HepG2 (cell line): ENCODE data around the gene USE1. TPM values are rescaled to one million over a fixed set of nuclear protein-coding genes. Genes with fewer than 3 reads are reported as not detected.

ENCODE experiments used
- GPN1 ChIP-seq: sonication (generic); formaldehyde crosslinking; IDR thresholded peaks from 2 replicates; pipeline ENCODE4 v1.5.1; 2020; ENCODE audit warnings: missing genetic modification reagents, borderline replicate concordance
- LCORL ChIP-seq, 2 experiments: fragments of 450-650 bp in 1 of 2; sonication (generic) in 1 of 2; formaldehyde crosslinking in 1 of 2; IDR thresholded peaks; 2 replicates each; pipeline versions ENCODE4 v1.5.0 to v1.6.1; 2017 to 2020; ENCODE audit warnings: antibody characterized with exemption in 1 of 2, missing genetic modification reagents in 1 of 2
- SATB2 ChIP-seq: sonication (generic); formaldehyde crosslinking; IDR thresholded peaks from 2 replicates; pipeline ENCODE4 v1.5.0; 2020; ENCODE audit warnings: missing genetic modification reagents
- TMF1 ChIP-seq: sonication (generic); formaldehyde crosslinking; IDR thresholded peaks from 2 replicates; pipeline ENCODE4 v1.8.1; 2022; ENCODE audit warnings: low read depth, missing genetic modification reagents
- ZNF10 ChIP-seq: sonication (generic); formaldehyde crosslinking; IDR thresholded peaks from 2 replicates; pipeline ENCODE4 v1.4.0; 2020; ENCODE audit warnings: mild to moderate bottlenecking, low read depth, missing genetic modification reagents, borderline replicate concordance
- ZNF18 ChIP-seq: sonication (generic); formaldehyde crosslinking; IDR thresholded peaks from 2 replicates; pipeline ENCODE4 v1.8.0; 2022; ENCODE audit warnings: mild to moderate bottlenecking, missing genetic modification reagents; ENCODE audit not compliant: insufficient replicate concordance
- ZNF589 ChIP-seq: sonication (generic); formaldehyde crosslinking; conservative IDR thresholded peaks from 2 replicates; pipeline ENCODE4 v1.8.0; 2022; ENCODE audit warnings: mild to moderate bottlenecking, moderate library complexity, missing genetic modification reagents
- ZNF607 ChIP-seq: sonication (generic); formaldehyde crosslinking; IDR thresholded peaks from 2 replicates; pipeline ENCODE4 v1.5.1; 2020; ENCODE audit warnings: missing genetic modification reagents, mild to moderate bottlenecking, borderline replicate concordance
- polyA plus RNA-seq, 8 experiments: library from polyadenylated mRNA; depleted of rRNA in 3 of 8; stranded (reverse) in 7 of 8; unstranded in 1 of 8; fragments of >200 nt; fragmentation: Illumina TruSeq in 4 of 8; extraction: Trizol in 4 of 8; gene quantifications; 2 replicates each; pipeline versions ENCODE4 v1.2.1 to v1.2.3, GENCODE V29; 2011 to 2016; ENCODE audit warnings: low read depth in 4 of 8, missing spikeins in 1 of 8, mixed read lengths in 1 of 8; ENCODE audit not compliant: insufficient read depth in 1 of 8
- total RNA-seq, 5 experiments: library from RNA; depleted of rRNA; stranded (reverse); fragments of >200 nt; fragmentation: Illumina TruSeq; extraction: Trizol; gene quantifications; 2 replicates each; pipeline ENCODE4 v1.2.3, GENCODE V29; 2016; ENCODE audit warnings: low read depth in 1 of 5
- TF ChIP-seq, protein P1 (sequence below), 2 experiments: sonication (generic) in 1 of 2; formaldehyde crosslinking in 1 of 2; IDR thresholded peaks; 2 replicates each; pipeline versions ENCODE4 v1.4.0 to v1.6.1; 2016 to 2020; ENCODE audit warnings: borderline replicate concordance in 1 of 2, low read depth in 1 of 2, mild to moderate bottlenecking in 1 of 2, missing genetic modification reagents in 1 of 2
- TF ChIP-seq, protein P2 (sequence below): sonication (generic); formaldehyde crosslinking; IDR thresholded peaks from 2 replicates; pipeline ENCODE4 v1.5.1; 2020; ENCODE audit warnings: missing genetic modification reagents, mild to moderate bottlenecking, borderline replicate concordance
- TF ChIP-seq, protein P3 (sequence below): sonication (generic); formaldehyde crosslinking; IDR thresholded peaks from 2 replicates; pipeline ENCODE4 v1.4.0; 2020; ENCODE audit warnings: missing genetic modification reagents, borderline replicate concordance
- TF ChIP-seq, protein P4 (sequence below): sonication (generic); formaldehyde crosslinking; IDR thresholded peaks from 2 replicates; pipeline ENCODE4 v1.4.0; 2020; ENCODE audit warnings: missing genetic modification reagents; ENCODE audit errors: not compliant biosample characterization

Gene USE1
- total and polyA plus RNA-seq, 2 of the 13 experiments (the other 11 are each of a cell fraction or from before 2014, with no cell fraction given): 9.9 to 17.6 TPM

GRCh38 chr19:17248011-17248776, 33.0 kb downstream of the USE1 start (continued):
- TF ChIP-seq, protein P1, sequence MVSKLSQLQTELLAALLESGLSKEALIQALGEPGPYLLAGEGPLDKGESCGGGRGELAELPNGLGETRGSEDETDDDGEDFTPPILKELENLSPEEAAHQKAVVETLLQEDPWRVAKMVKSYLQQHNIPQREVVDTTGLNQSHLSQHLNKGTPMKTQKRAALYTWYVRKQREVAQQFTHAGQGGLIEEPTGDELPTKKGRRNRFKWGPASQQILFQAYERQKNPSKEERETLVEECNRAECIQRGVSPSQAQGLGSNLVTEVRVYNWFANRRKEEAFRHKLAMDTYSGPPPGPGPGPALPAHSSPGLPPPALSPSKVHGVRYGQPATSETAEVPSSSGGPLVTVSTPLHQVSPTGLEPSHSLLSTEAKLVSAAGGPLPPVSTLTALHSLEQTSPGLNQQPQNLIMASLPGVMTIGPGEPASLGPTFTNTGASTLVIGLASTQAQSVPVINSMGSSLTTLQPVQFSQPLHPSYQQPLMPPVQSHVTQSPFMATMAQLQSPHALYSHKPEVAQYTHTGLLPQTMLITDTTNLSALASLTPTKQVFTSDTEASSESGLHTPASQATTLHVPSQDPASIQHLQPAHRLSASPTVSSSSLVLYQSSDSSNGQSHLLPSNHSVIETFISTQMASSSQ (IDR thresholded peaks at IDR 0.05; ENCODE audit: low read depth): peak; percentile 86
- TF ChIP-seq, protein P1 (CRISPR knock-in tag; IDR thresholded peaks at IDR 0.05; ENCODE audit: borderline replicate concordance): peak; percentile 97
- TF ChIP-seq, protein P2, sequence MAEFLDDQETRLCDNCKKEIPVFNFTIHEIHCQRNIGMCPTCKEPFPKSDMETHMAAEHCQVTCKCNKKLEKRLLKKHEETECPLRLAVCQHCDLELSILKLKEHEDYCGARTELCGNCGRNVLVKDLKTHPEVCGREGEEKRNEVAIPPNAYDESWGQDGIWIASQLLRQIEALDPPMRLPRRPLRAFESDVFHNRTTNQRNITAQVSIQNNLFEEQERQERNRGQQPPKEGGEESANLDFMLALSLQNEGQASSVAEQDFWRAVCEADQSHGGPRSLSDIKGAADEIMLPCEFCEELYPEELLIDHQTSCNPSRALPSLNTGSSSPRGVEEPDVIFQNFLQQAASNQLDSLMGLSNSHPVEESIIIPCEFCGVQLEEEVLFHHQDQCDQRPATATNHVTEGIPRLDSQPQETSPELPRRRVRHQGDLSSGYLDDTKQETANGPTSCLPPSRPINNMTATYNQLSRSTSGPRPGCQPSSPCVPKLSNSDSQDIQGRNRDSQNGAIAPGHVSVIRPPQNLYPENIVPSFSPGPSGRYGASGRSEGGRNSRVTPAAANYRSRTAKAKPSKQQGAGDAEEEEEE (CRISPR knock-in tag): no peak
- TF ChIP-seq ZNF607 (peak; percentile 59; the same call in 1 of the 2 replicates), LCORL (IDR thresholded peaks at IDR 0.05) (no peak), LCORL (CRISPR knock-in tag; IDR thresholded peaks at IDR 0.05) (peak; percentile 95), TMF1 (CRISPR knock-in tag) (peak; percentile 72), ZNF18 (peak; percentile 37), ZNF589 (CRISPR knock-in tag) (no peak), SATB2 (CRISPR knock-in tag) (0 out of 2 replicates have a peak, but pooled peaks have one; percentile 46), GPN1 (CRISPR knock-in tag) (no peak), ZNF10 (no peak)
- TF ChIP-seq, protein P3, sequence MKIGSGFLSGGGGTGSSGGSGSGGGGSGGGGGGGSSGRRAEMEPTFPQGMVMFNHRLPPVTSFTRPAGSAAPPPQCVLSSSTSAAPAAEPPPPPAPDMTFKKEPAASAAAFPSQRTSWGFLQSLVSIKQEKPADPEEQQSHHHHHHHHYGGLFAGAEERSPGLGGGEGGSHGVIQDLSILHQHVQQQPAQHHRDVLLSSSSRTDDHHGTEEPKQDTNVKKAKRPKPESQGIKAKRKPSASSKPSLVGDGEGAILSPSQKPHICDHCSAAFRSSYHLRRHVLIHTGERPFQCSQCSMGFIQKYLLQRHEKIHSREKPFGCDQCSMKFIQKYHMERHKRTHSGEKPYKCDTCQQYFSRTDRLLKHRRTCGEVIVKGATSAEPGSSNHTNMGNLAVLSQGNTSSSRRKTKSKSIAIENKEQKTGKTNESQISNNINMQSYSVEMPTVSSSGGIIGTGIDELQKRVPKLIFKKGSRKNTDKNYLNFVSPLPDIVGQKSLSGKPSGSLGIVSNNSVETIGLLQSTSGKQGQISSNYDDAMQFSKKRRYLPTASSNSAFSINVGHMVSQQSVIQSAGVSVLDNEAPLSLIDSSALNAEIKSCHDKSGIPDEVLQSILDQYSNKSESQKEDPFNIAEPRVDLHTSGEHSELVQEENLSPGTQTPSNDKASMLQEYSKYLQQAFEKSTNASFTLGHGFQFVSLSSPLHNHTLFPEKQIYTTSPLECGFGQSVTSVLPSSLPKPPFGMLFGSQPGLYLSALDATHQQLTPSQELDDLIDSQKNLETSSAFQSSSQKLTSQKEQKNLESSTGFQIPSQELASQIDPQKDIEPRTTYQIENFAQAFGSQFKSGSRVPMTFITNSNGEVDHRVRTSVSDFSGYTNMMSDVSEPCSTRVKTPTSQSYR (CRISPR knock-in tag): peak; percentile 99
- TF ChIP-seq, protein P4, sequence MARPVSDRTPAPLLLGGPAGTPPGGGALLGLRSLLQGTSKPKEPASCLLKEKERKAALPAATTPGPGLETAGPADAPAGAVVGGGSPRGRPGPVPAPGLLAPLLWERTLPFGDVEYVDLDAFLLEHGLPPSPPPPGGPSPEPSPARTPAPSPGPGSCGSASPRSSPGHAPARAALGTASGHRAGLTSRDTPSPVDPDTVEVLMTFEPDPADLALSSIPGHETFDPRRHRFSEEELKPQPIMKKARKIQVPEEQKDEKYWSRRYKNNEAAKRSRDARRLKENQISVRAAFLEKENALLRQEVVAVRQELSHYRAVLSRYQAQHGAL (CRISPR knock-in tag): no peak
